Muscle of back (tissue), 13 donors: ENCODE results near the gene FBP1. TPM values are rescaled to one million over a fixed set of nuclear protein-coding genes. Genes with fewer than 3 reads are reported as not detected.

ENCODE experiments used
- DNase-seq, 3 donors: peaks; one replicate each; pipeline versions ENCODE4 v3.0.0 to v3.0.0-alpha.2; 2013
- long read RNA-seq, 9 donors: transcript quantifications; one replicate each; lab custom pipeline, GENCODE V29; 2026
- polyA plus RNA-seq, 10 donors: library from polyadenylated mRNA; unstranded; fragments of 120-200 nt; gene quantifications; one replicate each; pipeline ENCODE4 v1.2.1, GENCODE V29; 2013; ENCODE audit not compliant: insufficient read length in 10 of 10

The FBP1 gene
- 1 to 10 TPM in 6 of 10 donors, under 1 TPM in 4; 0.56 to 2.1 (median 1.0) TPM for polyA plus RNA-seq
- long read RNA-seq, donor 1, partial matches to known transcripts, result 0 of 1 reads
- long read RNA-seq, donor 1, other reads (novel, unspliced or antisense), result 0 of 1 reads
- long read RNA-seq, donor 2, result 0 reads
- long read RNA-seq, donor 3, result 0 reads
- long read RNA-seq, donor 4, result 0 reads
- long read RNA-seq, donor 5, result 0 reads
- long read RNA-seq, donor 6, partial matches to known transcripts, result 0 of 1 reads
- long read RNA-seq, donor 6, other reads (novel, unspliced or antisense), result 0 of 1 reads
- long read RNA-seq, donor 7, partial matches to known transcripts, result 0 of 1 reads
- long read RNA-seq, donor 7, other reads (novel, unspliced or antisense), result 0 of 1 reads
- long read RNA-seq, donor 8, partial matches to known transcripts, result 0 of 1 reads
- long read RNA-seq, donor 8, other reads (novel, unspliced or antisense), result 0 of 1 reads
- long read RNA-seq, donor 9, partial matches to known transcripts, result 0 of 1 reads
- long read RNA-seq, donor 9, other reads (novel, unspliced or antisense), result 0 of 1 reads

DNA sequence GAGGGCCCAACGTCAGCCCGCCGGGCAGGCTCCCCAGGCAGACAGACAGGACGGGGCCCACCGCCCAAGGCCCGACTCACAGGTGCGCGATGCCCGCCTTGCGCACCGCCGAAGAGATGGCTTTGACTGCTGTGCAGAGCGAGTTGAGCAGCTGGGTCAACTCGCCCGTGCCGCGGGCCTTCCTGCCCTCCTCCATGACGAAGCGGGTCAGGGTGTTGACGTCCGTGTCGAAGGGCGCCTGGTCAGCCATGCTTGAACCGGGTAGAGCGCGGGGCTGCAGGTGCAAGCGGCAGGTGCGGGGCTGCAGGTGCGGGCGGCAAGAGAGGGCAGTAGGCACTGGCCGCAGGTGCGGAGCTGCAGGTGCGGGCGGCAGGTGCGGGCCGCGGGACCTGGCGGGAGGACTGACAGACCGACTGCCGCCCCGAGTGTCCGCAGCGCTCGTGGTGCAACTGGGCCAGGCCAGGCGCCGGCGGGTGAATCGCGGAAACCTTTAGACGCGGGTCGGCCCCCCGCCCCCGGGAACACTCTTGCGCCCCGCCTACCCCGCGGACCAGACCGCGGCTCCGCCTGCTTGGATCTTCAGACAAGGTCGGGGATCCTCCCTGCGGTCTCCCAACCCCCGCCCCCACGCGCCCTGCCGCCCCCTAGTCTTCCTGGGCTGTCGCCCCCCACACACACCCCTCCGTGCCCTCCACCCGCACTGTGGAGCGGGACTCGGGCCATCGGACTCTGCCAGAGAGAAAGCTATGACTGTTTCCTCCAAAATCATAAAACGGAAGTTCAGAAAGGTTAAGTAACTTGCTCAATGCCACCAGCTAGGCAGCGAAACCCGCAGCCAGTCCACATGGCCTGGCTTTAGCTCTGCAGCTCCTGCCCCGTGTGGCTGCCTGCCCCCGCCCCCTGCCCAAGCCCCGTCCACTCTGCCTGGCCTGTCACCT is at the start of gene FBP1:
TSS of gene FBP1 (minus strand) at position 458 of the 938 bp plus-strand sequence. CDS start at position 250, 208 bp downstream.
- DNase-seq, result peak in 2 of 3 donors; percentile 26 to 58

DNA sequence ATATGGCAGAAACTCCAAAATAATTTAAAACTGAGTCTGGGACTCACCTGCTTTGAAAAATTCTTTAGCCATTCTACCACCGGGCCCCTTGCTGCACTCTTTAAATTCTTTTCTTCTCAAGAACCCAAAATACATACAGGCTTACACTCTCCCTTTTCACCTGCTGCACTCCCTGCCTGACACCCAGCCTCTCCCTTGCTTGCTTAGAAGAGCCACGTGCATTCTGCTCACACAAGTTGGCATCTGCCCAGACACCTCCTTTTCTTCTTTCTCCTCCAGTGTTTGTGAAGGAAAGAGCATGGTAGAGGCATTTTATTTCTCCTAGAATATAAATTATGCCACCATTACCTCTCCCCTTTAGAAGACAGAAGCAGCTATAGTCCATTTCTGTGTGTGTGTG is 48.1 kb upstream of the FBP1 start:
- no peak for DNase-seq

DNA sequence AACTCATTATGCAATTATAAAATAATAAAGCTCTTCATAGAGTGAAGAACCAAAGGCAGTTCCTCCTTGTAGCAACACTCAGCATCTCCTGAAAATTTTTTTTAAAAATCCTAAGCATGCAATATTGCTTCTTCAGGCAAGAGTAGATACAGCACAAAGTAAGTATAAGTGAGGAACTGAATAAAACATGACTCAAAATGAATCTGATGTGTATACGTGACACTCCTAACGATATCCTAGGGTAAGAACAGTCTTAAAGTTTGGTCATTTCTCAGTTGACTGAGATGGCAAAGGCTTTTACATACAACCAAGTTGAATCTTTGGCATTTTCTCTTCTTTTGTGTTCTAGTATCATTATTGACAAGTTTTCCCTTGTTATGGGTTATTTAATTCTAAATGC is 46.0 kb upstream of the FBP1 start:
- DNase-seq, result no peak

DNA sequence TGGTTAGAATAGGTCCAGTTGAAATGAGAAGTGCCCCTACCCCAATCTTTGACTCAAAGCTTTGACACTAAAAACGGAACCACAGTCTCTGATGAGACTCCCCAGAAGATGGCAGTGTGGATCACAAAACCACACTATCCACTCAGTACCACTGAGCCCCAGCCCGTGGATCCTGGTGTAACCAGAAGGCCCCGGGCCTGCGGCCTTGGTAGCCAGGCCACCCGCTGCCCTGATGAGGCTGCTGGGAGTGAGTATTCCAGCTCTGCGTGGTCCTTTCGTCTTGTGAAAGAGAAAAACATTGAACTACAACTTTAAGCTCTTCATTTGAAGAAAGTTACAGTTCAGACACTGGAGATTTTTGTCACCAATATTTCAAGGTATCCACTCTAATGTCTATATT is 42.2 kb upstream of the FBP1 start:
- DNase-seq, result peak; percentile 60 to 81 (median 65)

DNA sequence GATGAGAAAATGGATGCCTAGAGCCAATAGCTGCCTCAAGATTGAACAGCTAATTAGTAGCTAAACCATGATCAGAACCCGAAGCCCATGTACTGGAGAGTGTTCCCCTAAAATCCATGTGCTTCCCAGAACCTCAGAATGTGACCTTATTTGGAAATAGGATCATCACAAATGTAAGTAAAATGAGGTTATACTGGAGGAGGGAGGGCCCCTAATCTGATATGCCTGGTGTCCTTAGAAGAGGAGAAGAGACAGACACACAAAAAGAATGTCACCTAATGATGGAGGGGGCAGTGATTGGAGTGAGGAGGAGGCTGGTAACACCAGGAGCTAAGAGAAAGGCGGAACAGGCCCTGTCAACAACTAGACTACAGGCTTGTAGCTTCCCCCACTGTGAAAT is 41.3 kb upstream of the FBP1 start:
- DNase-seq, result no peak

DNA sequence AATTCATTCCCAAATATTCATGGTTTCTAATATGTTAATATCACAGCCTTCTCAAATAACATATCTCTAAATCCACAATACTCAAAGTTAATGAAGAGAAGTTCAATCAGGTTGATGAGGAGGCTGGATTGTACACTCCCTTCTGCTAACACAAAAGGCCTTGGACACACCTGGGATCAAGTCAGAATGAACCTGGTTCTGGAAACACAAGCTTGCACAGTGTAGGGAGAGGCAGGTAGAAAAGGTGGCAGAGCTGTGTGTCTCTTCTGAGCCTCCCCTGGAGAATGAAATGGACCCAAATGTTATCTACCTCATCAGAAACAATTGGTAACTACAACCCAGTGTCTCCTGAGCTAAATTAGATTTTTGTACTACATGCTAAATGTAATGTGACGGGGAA is 40.7 kb upstream of the FBP1 start:
- DNase-seq, result no peak

DNA sequence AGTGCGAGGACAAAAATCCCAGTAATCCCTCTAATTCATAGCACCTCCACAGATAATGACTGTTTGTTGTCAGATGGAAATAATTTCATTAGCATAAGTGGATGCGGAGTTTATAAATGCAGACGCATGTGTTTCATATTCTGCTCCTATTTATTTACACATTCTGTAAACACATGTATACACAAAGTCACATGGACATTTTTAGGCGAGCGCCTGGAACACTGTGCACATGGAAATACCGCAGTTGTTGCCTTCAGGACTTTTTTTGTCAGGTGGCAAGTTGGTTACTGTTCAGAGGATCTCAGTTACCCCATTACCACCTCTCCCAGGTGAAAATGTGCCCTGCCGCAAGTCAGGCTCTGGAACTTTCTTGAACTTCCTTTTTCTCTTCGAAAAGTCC is 40.3 kb upstream of the FBP1 start:
- DNase-seq, result no peak

DNA sequence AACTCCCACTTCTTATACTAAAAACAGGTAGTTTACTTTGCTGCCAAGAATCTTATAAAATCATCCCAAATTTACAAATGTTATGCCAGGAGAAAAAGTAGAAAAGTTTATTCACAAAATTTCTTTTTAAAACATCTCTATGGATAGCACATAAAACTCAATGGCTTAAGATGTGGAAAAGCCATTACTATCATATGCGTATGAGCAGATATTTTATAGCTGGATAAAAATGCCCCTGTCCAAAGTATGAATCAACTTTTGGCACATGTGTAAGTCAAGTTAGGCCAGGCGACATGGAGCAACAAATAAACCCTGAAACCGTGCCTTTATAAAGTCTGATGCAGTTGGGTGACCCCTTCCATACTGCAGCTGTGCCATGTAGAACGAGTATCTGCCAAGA is 38.6 kb upstream of the FBP1 start:
- peak; percentile 17 to 84 (median 71) for DNase-seq

DNA sequence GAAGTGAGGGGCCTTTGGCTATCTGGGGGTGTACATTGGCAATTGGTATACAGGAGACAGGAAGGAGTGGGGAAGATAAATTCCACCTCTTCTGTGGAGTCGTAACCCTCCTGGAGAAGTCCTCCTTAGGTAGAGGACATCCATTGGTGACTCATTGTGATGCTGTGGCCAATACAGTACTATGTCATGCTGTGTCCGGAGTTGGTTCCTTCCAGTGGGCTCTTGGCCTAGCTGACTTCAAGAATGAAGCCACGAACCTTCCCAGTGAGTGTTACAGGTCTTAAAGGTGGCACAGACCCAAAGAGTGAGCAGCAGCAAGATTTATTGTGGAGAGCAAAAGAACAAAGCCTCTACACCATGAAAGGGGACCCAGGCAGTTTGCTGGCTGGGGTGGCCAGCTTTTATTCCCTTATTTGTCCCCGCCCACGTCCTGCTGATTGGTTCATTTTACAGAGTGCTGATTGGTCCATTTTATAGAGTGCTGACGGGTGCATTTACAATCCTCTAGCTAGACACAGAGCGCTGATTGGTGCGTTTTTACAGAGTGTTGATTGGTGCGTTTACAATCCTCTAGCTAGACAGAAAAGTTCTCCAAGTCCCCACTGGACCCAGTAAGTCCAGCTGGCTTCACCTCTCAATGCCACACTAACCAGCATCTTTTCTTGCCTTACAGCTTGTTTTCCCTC is 37.3 kb upstream of the FBP1 start:
- DNase-seq, result no peak

DNA sequence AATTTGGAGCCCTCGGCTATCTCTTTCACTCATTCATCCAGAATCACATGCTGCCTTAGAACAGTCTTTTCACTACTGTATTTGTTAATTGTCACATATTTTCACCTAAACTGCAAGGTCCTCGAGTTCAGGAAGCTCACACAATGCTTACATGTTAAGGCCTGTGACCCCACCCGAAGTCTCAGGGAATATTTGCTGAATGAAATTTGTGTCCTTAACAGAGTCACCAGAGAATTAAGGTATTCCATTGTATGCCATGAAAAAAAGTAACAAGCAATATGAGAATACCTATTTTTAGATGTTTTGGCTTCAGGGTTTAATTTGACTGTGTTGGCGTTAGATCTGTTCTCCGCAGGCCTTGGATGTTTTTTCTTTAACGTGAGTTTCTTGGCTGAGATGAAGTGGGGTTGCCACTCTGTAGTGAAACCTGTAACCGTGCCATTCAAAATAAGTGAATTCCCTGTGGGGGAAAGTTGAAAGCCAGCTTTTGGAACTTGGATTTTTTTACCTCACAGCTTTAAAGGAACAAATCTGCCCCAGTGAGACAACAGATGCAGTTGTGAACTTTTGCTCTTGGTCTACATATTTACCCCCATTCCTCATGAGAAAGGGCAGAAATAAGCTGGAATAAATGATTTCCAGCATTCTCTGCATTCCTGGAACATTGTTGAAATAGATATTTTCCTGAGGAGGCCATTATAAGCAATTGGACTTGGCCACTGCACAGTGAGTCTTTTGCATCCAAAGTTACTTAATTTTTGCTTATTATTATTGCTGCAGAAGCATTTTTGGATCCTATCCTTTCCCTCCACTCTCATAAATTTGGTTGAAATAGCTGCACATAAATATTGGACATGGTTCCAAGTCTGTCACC is 35.9 kb upstream of the FBP1 start:
- peak; percentile 65 to 80 (median 66) for DNase-seq

DNA sequence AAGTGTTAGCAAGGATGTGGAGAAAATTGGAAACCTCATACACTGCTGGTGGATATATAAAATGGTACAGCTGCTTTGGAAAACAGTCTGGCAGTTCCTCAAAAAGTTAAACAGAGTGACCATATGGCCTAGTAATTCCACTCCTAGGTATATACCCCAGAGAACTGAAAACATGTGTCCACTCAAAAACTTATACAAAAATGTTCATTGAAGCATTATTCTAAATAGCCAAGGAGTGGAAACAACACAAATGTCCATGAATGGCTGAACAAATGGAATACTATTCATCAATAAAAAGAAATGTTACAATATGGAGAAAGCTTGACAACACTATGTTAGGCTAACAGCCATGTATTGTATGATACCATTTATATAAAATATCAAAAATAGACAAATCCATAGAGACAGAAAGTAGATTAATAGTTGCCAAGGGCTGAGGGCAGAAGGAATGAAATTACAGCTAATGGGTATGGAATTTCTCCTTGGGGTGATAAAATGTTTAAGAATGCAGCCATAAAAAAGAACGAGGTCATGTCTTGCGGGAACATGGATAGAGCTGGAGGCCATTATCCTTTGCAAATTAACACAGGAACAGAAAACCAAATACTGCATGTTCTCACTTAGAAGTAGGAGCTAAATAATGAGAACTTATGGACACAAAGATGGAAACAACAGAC is 33.6 kb upstream of the FBP1 start:
- DNase-seq, result peak in 1 of 3 donors; percentile 53

DNA sequence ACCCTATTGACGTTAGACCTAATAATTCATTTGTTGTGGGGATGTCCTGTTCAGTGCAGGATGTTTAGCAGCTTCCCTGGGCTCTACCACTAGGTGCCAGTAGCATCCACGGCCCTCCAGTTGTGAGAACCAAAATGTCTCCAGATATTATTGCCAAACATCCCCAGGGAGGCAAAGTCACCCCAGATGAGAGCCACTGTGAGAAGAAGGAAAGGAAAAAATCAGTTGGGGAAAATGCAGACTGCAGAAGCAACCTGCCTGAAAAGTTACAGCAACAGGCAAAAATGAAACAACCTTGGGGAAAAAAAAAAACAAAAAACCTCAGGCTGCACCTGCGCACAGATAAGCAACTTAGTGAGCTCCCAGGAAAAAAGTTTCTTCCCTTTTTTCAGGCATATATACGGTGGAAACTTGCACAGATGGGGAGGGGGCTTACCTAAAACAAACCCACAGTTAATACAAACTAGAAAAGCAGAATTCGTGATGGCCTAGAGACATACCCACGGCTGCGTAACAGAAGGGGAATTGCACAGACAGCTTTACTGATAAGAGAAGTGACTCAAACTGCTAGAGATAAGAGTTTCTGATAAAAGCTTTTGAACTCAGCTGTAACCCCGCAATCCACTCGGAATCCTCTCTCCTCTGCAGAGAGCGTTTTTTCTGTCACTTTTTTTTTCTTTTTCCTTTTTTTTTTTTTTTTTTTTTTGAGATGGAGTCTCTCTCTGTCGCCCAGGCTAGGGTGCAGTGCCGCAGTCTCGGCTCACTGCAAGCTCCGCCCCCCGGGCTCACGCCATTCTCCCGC is 29.8 kb upstream of the FBP1 start:
- DNase-seq, result peak in 2 of 3 donors; percentile 42 to 58

DNA sequence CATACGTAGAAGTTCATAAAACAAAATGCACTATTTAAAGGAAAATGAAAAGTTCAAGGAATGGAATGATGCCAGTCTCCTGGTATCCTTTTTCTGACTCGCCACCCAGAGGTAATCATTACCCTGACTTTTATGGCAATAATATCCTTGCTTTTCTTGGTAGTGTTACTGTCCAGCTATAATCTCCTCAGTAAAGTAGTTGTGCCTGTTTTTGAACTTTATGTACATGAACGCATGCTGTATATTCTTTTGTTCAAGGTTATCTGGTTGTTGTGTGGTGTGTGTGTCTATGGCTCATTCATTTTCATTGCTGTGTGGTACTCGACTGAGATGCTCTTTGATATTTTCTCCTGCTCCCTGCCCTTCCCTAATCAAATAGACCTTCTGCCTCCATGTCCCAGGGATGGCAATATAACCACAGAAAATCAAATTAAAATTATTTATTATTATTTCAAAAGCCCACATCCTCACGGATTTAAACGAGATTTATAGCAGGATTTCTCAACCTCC is 29.2 kb upstream of the FBP1 start:
- no peak for DNase-seq

DNA sequence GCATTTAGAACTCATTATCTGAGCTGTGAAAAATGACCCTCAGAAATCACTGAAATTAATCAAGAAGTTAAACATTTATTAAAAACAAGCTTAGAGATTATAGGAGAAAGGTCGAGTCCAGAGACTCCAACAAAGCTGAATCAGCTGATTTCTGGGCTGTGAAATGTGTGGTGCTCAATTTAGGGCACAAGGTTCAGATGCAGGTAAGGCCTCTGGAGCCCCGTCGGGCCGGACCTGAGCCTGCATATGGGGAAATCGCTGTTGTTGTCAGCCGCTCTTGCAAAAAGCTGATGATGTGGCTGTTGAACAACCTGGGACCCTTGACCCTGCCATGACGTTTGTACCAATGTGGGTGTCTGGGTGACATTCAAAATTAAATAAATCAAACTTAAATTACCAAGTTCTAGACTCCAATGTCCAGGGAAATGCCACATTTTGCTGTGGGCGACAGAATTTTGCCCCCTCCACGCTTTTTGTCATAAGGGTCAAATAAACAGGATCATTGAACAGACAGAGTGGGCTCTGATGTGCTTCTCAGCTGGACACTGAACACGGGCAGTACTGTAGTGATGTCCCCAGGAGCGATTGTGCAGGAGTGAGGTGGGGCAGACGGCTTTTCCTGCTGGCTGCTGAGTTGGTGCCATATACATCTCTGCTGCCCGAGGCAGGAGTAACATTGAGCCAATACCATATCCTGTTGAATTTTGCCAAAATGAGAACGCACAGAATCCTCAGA is 27.2 kb upstream of the FBP1 start:
- DNase-seq, result no peak

DNA sequence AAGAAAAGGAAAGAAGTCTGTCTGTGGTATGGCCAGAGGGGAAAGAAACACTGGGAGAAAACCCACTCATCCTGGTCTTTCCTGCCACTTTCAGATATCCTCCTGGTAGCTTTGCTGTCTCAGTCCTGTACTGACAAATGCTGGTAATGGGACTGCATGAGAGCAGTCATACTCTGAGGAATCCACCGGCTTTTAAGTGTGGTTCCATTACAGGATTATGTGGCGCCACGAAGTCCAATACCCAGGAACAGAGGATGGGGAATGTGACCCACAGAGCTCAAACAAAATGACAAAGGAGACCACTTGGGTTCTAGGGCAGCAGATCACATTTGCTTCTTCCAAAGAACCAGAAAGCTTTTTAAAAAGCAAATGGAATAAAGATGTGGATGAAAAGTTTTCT is 26.3 kb upstream of the FBP1 start:
- DNase-seq, result no peak

DNA sequence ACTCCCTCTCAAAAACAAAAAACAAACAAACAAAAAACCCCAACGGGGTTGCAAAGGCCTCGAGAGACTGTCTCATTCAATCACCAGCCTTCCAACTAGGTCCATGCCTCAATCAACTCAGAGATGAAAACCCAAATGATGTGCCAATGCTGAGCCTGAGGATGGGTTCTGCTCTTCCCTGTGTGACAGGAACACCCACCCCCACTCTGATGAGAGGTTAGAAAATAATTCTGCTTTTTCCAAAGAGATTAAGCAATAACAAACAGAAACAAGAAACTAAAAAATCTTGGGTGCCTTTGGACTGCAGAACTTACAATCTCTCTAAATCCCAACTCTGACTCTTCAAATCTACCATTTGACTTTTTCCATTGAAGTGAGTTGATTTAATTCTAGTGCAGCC is 25.5 kb upstream of the FBP1 start:
- DNase-seq, result no peak

DNA sequence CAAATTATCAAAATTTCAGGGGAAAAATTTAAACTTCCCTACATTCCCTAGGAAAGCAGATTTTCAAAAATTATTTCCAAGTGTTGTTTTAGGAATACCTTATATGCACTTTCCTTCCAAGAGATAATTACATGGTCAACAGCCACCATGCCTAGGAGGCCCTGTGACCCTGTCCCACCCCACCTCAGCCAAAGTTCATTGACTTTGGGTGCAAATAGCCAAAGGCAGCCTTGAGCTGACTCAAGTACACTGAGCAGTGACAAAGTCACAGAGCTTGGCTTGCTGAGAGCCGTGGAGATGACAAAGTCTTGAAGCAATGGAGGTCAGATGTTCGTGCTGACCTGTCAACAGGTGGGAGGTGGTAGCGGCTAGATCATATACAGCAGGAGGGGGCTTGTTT is 24.3 kb upstream of the FBP1 start:
- no peak for DNase-seq

DNA sequence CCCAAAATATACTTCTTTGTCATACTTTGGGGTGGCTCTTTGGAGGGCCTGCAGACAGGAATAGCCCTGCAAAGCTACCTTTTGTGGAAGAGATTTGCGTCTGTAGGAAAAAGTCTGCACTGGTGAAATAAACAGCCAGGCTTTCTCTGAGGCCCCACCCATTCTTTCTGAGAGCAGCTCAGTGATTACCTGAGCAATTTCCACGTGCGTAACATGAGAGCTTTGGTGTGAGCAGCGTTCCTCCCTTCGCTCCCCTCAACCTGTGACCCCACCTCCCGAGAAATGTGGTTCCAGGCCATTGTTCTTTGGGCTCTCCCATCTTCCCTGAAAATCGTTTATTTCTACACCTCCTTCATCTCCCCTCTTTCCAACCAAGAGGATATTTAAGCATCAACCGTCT is 23.8 kb upstream of the FBP1 start:
- no peak for DNase-seq
